ENCODE results near the gene INPP5D. TPM values are rescaled to one million over a fixed set of nuclear protein-coding genes. Genes with fewer than 3 reads are reported as not detected.

The INPP5D gene
- total RNA-seq, 1 donor from 2014 or later, result 43.6 TPM

- H3K27me3 Mint-ChIP-seq, result peaks cover 1% of the 10 kb centered on the region
- no peak overlapping the region for H3K27ac Mint-ChIP-seq
- no peaks in the 10 kb centered on the region for H3K9me3 Mint-ChIP-seq
- no peaks in the 10 kb centered on the region for H3K36me3 Mint-ChIP-seq (ENCODE audit: low read depth)
- no peak for DNase-seq
- peaks cover 3% of the 10 kb centered on the region for H3K4me1 Mint-ChIP-seq
- no peak overlapping the region for H3K4me3 Mint-ChIP-seq
- intact Hi-C loops (cut with micrococcal nuclease), result no loop called here
Measured at GRCh38 chr2:233023007-233023760, 37.0 kb upstream of the INPP5D start.

GRCh38 chr2:233023761-233024410, 36.3 kb upstream of the INPP5D start:
- Mint-ChIP-seq H3K4me1 (peaks cover 3% of the 10 kb centered on the region), H3K27ac (no peak overlapping the region), H3K36me3 (ENCODE audit: low read depth) (no peaks in the 10 kb centered on the region), H3K9me3 (no peaks in the 10 kb centered on the region), H3K27me3 (no peaks in the 10 kb centered on the region), H3K4me3 (no peak overlapping the region)
- intact Hi-C loops (cut with micrococcal nuclease), result no loop called here
- DNase-seq, result no peak

DNA sequence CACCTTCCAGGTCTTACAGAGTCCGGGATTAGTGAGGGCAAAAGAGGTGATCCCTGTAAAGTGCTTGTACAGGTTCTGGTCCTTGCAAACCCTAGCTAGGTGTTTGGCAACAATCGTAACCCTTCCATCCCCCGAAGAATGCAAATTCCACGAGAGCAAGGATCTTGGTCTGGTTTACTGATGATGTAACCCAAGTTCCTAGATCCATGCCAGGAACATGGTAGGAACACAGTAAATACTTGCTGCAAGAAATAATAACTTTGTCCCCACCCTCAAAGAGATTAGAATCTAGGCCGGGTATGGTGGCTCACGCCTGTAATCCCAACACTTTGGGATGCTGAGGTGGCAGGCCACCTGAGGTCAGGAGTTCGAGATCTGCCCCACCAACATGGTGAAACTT, 34.4 kb upstream of the INPP5D start:
- intact Hi-C loops (cut with micrococcal nuclease), result no loop called here
- no peak overlapping the region for H3K27ac Mint-ChIP-seq
- H3K4me3 Mint-ChIP-seq, result no peak overlapping the region

DNA sequence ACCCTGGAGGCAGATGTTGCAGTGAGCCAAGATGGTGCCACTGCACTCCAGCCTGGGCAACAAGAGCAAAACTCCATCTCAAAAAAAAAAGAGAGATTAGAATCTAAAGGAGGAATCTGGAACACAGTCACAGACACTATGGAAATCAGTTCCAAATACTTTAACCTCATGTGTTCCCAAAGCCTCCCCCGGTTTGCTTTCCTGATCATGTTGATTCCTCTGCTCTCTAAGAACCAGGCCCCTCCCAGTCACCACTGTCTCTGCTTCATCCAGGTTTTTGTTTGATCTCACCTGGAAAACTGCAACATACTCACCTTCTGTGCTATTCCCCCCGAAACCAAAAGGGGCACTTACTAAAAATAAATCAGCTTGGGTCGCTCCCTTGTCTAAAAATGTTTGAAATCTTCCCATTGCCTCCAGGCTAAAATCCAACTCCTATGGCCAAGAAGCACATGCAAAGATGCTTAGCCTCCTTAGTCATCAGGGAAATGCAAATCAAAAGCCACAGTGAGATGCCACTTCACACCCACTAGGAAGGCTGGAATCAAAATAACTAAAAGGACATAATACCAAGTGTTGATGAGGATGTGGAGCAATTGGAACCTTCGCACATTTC, 33.8 kb upstream of the INPP5D start:
- intact Hi-C loops (cut with micrococcal nuclease), result no loop called here
- Mint-ChIP-seq H3K4me3 (no peak overlapping the region), H3K36me3 (ENCODE audit: low read depth) (no peaks in the 10 kb centered on the region), H3K9me3 (no peaks in the 10 kb centered on the region), H3K27ac (no peak overlapping the region), H3K27me3 (no peaks in the 10 kb centered on the region), H3K4me1 (peaks cover 6% of the 10 kb centered on the region)
- DNase-seq, result no peak

More for the DNA sequence above, 34.4 kb upstream of the INPP5D start:
- Mint-ChIP-seq H3K9me3 (no peaks in the 10 kb centered on the region), H3K27me3 (no peaks in the 10 kb centered on the region), H3K4me1 (peaks cover 6% of the 10 kb centered on the region), H3K36me3 (ENCODE audit: low read depth) (no peaks in the 10 kb centered on the region)
- no peak for DNase-seq

DNA sequence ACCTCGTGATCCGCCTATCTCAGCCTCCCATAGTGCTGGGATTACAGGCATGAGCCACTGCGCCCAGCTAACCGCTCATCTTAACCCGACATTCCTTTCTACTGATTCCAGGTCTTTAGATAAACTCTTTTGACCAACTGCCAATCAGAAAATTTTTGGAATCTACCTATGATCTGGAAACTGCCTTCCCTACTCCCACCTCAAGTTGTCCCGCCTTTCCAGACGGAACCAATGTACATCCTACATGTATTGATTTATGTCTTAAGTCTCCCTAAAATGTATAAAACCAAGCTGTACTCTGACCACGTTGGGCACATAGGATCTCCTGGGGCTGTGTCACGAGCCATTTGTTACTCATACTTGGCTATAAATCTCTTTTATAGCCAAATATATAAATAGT, 30.8 kb upstream of the INPP5D start:
- H3K4me1 Mint-ChIP-seq, result peaks cover 6% of the 10 kb centered on the region
- no peak overlapping the region for H3K4me3 Mint-ChIP-seq
- intact Hi-C loops (cut with micrococcal nuclease), result no loop called here
- no peaks in the 10 kb centered on the region for H3K36me3 Mint-ChIP-seq (ENCODE audit: low read depth)
- DNase-seq, result no peak
- H3K27me3 Mint-ChIP-seq, result no peaks in the 10 kb centered on the region
- H3K9me3 Mint-ChIP-seq, result no peaks in the 10 kb centered on the region
- H3K27ac Mint-ChIP-seq, result no peak overlapping the region

DNA sequence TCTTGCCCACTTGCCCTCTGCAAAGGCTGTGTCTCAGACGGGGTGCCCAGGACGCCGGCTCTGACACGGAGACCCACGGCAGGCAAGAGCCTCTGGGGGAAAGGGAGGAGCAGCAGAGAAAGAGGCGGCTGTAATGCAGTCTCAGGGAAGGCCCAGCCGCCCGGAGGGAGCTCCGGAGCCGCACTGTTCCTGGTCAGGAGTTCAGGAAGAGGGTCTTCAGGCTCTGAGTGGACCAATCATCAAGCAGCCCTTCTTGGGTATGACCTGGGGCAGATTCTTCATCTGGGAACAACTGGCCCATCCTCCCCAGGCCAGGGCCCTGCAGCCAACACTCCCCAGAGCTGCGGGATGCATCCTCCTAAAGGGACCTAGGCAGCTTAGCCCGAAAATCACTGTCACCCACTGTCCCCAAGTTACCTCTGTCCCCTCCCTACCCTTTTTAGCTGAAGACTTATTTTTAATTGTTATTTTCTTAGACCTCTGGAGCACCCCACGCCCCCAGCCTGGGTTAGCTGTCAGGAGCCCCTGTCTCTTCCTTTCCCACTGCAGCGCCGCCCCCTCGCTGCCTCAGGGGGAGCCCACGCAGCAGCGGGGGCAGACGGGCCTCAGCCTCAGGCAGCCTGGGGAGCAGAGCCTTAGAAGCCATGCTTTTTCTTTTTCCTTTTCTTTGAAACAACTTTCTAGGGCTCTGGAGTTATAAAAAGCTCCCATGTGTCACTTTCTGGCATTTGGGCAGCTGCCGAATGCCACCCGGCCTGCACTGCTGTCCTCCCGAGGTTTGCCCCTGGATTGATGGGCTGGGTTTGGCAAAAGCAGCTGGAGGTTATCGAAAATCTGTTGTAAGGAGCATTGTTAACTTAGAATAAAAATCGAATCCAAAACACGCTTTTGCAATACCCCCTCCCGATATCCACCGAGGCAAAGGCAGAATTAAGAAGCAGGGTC, 28.3 kb upstream of the INPP5D start:
- no peak overlapping the region for H3K27ac Mint-ChIP-seq
- no peaks in the 10 kb centered on the region for H3K36me3 Mint-ChIP-seq (ENCODE audit: low read depth)
- intact Hi-C loops (cut with micrococcal nuclease), result no loop called here
- no peak overlapping the region for H3K4me3 Mint-ChIP-seq
- H3K4me1 Mint-ChIP-seq, result peaks cover 3% of the 10 kb centered on the region
- no peaks in the 10 kb centered on the region for H3K27me3 Mint-ChIP-seq
- no peak for DNase-seq
- H3K9me3 Mint-ChIP-seq, result no peaks in the 10 kb centered on the region

GRCh38 chr2:233032551-233033320, 27.4 kb upstream of the INPP5D start, which contains the start of gene NEU2:
Gene NEU2, plus strand, starts transcription at chr2:233032672. Its CDS starts 0 bp downstream, at chr2:233032672.
- no peaks in the 10 kb centered on the region for H3K36me3 Mint-ChIP-seq (ENCODE audit: low read depth)
- no peaks in the 10 kb centered on the region for H3K9me3 Mint-ChIP-seq
- no peak within 1 kb of the TSS for H3K27ac Mint-ChIP-seq
- H3K27me3 Mint-ChIP-seq, result no peaks in the 10 kb centered on the region
- H3K4me3 Mint-ChIP-seq, result no peak within 1 kb of the TSS
- peaks cover 3% of the 10 kb centered on the region for H3K4me1 Mint-ChIP-seq
- DNase-seq, result no peak
- intact Hi-C loops (cut with micrococcal nuclease), result no loop called here

GRCh38 chr2:233033672-233034071, 26.5 kb upstream of the INPP5D start:
- H3K9me3 Mint-ChIP-seq, result no peaks in the 10 kb centered on the region
- H3K4me3 Mint-ChIP-seq, result no peak overlapping the region
- intact Hi-C loops (cut with micrococcal nuclease), result no loop called here

GRCh38 chr2:233034091-233034882, 25.9 kb upstream of the INPP5D start:
- no peak for DNase-seq
- Mint-ChIP-seq H3K27me3 (no peaks in the 10 kb centered on the region), H3K9me3 (no peaks in the 10 kb centered on the region), H3K4me1 (peaks cover 2% of the 10 kb centered on the region), H3K27ac (no peak overlapping the region), H3K36me3 (ENCODE audit: low read depth) (no peaks in the 10 kb centered on the region), H3K4me3 (no peak overlapping the region)
- intact Hi-C loops (cut with micrococcal nuclease), result no loop called here

More at GRCh38 chr2:233033672-233034071, 26.5 kb upstream of the INPP5D start:
- no peak for DNase-seq
- Mint-ChIP-seq H3K36me3 (ENCODE audit: low read depth) (no peaks in the 10 kb centered on the region), H3K27ac (no peak overlapping the region), H3K4me1 (peaks cover 3% of the 10 kb centered on the region), H3K27me3 (no peaks in the 10 kb centered on the region)

GRCh38 chr2:233035426-233036161, 24.5 kb upstream of the INPP5D start:
- H3K9me3 Mint-ChIP-seq, result no peaks in the 10 kb centered on the region
- H3K4me1 Mint-ChIP-seq, result no peaks in the 10 kb centered on the region
- DNase-seq, result no peak
- H3K27me3 Mint-ChIP-seq, result no peaks in the 10 kb centered on the region
- H3K36me3 Mint-ChIP-seq (ENCODE audit: low read depth), result no peaks in the 10 kb centered on the region
- intact Hi-C loops (cut with micrococcal nuclease), result no loop called here
- H3K4me3 Mint-ChIP-seq, result no peak overlapping the region
- no peak overlapping the region for H3K27ac Mint-ChIP-seq

DNA sequence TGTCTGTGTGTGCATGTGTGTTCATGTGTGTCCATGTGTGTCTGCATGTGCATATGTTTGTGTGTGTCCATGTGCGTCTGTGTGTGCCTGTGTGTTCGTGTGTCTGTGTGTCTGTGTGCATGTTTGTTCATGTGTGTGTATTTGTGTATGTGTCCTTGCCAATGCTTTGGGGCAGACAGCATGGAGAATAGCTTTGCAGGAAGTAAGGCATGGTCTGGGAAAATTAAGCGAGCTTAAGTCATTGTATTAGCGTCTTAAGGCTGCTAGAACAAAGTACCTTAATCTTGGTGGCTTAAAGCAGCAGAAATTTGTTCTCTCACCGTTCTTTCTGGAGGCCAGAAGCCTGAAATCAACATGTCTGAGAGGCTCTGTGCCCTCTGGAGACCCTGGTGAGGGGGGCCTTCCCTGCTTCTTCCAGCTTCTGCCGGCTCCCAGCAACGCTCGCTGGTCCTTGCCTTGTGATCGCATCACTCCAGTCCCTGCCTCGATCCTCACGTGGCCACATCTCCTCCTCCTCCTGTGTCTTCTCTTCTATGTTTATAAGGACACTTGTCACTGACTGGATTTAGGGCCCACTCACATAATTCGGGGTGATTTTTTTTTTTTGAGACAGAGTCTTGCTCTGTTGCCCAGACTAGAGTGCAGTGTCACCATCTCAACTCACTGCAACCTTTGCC, 23.8 kb upstream of the INPP5D start:
- H3K36me3 Mint-ChIP-seq (ENCODE audit: low read depth), result no peaks in the 10 kb centered on the region
- no peak overlapping the region for H3K4me3 Mint-ChIP-seq
- no peak for DNase-seq
- no peak overlapping the region for H3K27ac Mint-ChIP-seq
- no peaks in the 10 kb centered on the region for H3K27me3 Mint-ChIP-seq
- no peaks in the 10 kb centered on the region for H3K4me1 Mint-ChIP-seq
- H3K9me3 Mint-ChIP-seq, result no peaks in the 10 kb centered on the region
- intact Hi-C loops (cut with micrococcal nuclease), result no loop called here
